K562 (cell line): Measurements from ENCODE around the gene TBC1D5. TPM values are rescaled to one million over a fixed set of nuclear protein-coding genes. Genes with fewer than 3 reads are reported as not detected.

Experiments
- CREB1 ChIP-seq, 2 experiments: sonication (generic) in 1 of 2; formaldehyde crosslinking in 1 of 2; IDR thresholded peaks; 2 replicates each; pipeline versions ENCODE4 v1.6.1 to v1.8.0; 2012 to 2022; ENCODE audit warnings: inconsistent platforms in 1 of 2, mild to moderate bottlenecking in 1 of 2, missing genetic modification reagents in 1 of 2, moderate library complexity in 1 of 2
- CXXC5 ChIP-seq: fragments of 250-450 bp; sonication (Bioruptor Pico); IDR thresholded peaks from 2 replicates; pipeline ENCODE4 v1.8.0; 2022; ENCODE audit warnings: inconsistent platforms, mild to moderate bottlenecking, moderate library complexity
- ELF1 ChIP-seq: fragments of 200-800 bp; sonication (Bioruptor generic); IDR thresholded peaks from 2 replicates; pipeline ENCODE4 v1.6.1; 2016; ENCODE audit warnings: missing genetic modification characterization, missing compliant biosample characterization
- FOXA3 ChIP-seq, 2 experiments: fragments of 450-650 bp in 1 of 2; sonication (generic) in 1 of 2; formaldehyde crosslinking; IDR thresholded peaks in 1 of 2; conservative IDR thresholded peaks in 1 of 2; 2 replicates each; pipeline versions ENCODE4 v1.4.0 to v1.8.0; 2020 to 2022; ENCODE audit warnings: mild to moderate bottlenecking in 2 of 2, missing genetic modification reagents in 1 of 2
- KDM5B ChIP-seq: fragments of 200-600 bp; sonication (generic); IDR thresholded peaks from 2 replicates; pipeline ENCODE4 v1.6.1; 2012; ENCODE audit warnings: low read depth, mild to moderate bottlenecking, moderate library complexity, low read length, control low read depth, inconsistent platforms; ENCODE audit not compliant: insufficient replicate concordance
- NR4A1 ChIP-seq, 2 experiments: fragments of 250-450 bp in 1 of 2; fragments of 450-650 bp in 1 of 2; sonication (Bioruptor Pico) in 1 of 2; IDR thresholded peaks; 2 replicates each; pipeline versions ENCODE4 v1.4.0 to v1.6.1; 2016 to 2020; ENCODE audit warnings: mild to moderate bottlenecking in 2 of 2, missing compliant biosample characterization in 1 of 2, missing genetic modification characterization in 1 of 2, moderate library complexity in 1 of 2
- RB1 ChIP-seq: fragments of 450-650 bp; IDR thresholded peaks from 2 replicates; pipeline ENCODE4 v1.6.1; 2017; ENCODE audit warnings: low read depth, mild to moderate bottlenecking
- SMAD4 ChIP-seq: fragments of 250-450 bp; sonication (Bioruptor Pico); conservative IDR thresholded peaks from 2 replicates; pipeline ENCODE4 v1.8.0; 2021; ENCODE audit warnings: inconsistent platforms, mild to moderate bottlenecking, moderate library complexity
- SMARCC2 ChIP-seq: fragments of 450-650 bp; IDR thresholded peaks from 2 replicates; pipeline ENCODE4 v1.6.1; 2017; ENCODE audit warnings: antibody characterized with exemption, moderate library complexity, mild to moderate bottlenecking, low read depth
- ZFP91 ChIP-seq: sonication (generic); formaldehyde crosslinking; IDR thresholded peaks from 2 replicates; pipeline ENCODE4 v1.8.0; 2022; ENCODE audit warnings: mild to moderate bottlenecking, missing genetic modification reagents
- ZNF232 ChIP-seq: sonication (generic); formaldehyde crosslinking; IDR thresholded peaks from 2 replicates; pipeline ENCODE4 v1.8.0; 2022; ENCODE audit warnings: mild to moderate bottlenecking, missing genetic modification reagents
- ZNF445 ChIP-seq: fragments of 250-450 bp; sonication (Bioruptor Pico); IDR thresholded peaks from 2 replicates; pipeline ENCODE4 v1.4.0; 2020; ENCODE audit warnings: low read depth, mild to moderate bottlenecking, moderate library complexity
- ZNF740 ChIP-seq, 3 experiments: fragments of 200-800 bp in 1 of 3; sonication (Bioruptor generic) in 1 of 3; sonication (generic) in 1 of 3; formaldehyde crosslinking in 1 of 3; IDR thresholded peaks; 2 replicates each; pipeline versions ENCODE4 v1.6.1 to v1.8.0; 2016 to 2022; ENCODE audit warnings: mild to moderate bottlenecking in 2 of 3, missing compliant biosample characterization in 2 of 3, missing genetic modification characterization in 2 of 3, missing genetic modification reagents in 1 of 3
- ZNF76 ChIP-seq: fragments of 250-450 bp; sonication (Bioruptor Pico); IDR thresholded peaks from 2 replicates; pipeline ENCODE4 v1.4.0; 2020; ENCODE audit warnings: mild to moderate bottlenecking, moderate library complexity, borderline replicate concordance
- polyA plus RNA-seq, 8 experiments: library from polyadenylated mRNA; depleted of rRNA in 4 of 8; stranded (reverse) in 5 of 8; unstranded in 3 of 8; fragments of >200 nt; fragmentation: Nextera tagmentation in 2 of 8; fragmentation: Illumina TruSeq in 1 of 8; extraction: Ambion mirVana in 2 of 8; extraction: Trizol in 1 of 8; gene quantifications; 2 replicates each; pipeline versions ENCODE4 v1.2.1 to v1.2.3, GENCODE V29; 2011 to 2014; ENCODE audit warnings: inconsistent platforms in 1 of 8, missing spikeins in 1 of 8
- total RNA-seq, 7 experiments: library from RNA; depleted of rRNA in 6 of 7; stranded (reverse); fragments of >200 nt in 6 of 7; fragmentation: Illumina TruSeq in 2 of 7; extraction: Trizol in 2 of 7; gene quantifications; 2 replicates each; pipeline versions ENCODE4 v1.2.1 to v1.2.3, GENCODE V29; 2011 to 2021; ENCODE audit warnings: low replicate concordance in 1 of 7
- TF ChIP-seq, protein P1 (sequence below), 3 experiments: fragments of 200-800 bp in 1 of 3; fragments of 250-450 bp in 1 of 3; fragments of 450-650 bp in 1 of 3; sonication (Bioruptor Pico) in 1 of 3; sonication (Bioruptor generic) in 1 of 3; formaldehyde crosslinking in 1 of 3; IDR thresholded peaks; 2 replicates each; pipeline versions ENCODE4 v1.6.1 to v1.8.0; 2016 to 2022; ENCODE audit warnings: mild to moderate bottlenecking in 2 of 3, missing genetic modification characterization in 2 of 3, missing compliant biosample characterization in 1 of 3, moderate library complexity in 1 of 3
- TF ChIP-seq, protein P2 (sequence below): sonication (generic); formaldehyde crosslinking; IDR thresholded peaks from 2 replicates; pipeline ENCODE4 v1.8.1; 2023; ENCODE audit warnings: mild to moderate bottlenecking, missing genetic modification reagents, moderate library complexity

TBC1D5 gene
- total and polyA plus RNA-seq, 9 of the 15 experiments (the other 6 are each of a cell fraction or from before 2014, with no cell fraction given) = 2.9 to 38.1 (median 25.6) TPM

- TF ChIP-seq, protein P1, sequence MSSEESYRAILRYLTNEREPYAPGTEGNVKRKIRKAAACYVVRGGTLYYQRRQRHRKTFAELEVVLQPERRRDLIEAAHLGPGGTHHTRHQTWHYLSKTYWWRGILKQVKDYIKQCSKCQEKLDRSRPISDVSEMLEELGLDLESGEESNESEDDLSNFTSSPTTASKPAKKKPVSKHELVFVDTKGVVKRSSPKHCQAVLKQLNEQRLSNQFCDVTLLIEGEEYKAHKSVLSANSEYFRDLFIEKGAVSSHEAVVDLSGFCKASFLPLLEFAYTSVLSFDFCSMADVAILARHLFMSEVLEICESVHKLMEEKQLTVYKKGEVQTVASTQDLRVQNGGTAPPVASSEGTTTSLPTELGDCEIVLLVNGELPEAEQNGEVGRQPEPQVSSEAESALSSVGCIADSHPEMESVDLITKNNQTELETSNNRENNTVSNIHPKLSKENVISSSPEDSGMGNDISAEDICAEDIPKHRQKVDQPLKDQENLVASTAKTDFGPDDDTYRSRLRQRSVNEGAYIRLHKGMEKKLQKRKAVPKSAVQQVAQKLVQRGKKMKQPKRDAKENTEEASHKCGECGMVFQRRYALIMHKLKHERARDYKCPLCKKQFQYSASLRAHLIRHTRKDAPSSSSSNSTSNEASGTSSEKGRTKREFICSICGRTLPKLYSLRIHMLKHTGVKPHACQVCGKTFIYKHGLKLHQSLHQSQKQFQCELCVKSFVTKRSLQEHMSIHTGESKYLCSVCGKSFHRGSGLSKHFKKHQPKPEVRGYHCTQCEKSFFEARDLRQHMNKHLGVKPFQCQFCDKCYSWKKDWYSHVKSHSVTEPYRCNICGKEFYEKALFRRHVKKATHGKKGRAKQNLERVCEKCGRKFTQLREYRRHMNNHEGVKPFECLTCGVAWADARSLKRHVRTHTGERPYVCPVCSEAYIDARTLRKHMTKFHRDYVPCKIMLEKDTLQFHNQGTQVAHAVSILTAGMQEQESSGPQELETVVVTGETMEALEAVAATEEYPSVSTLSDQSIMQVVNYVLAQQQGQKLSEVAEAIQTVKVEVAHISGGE (CRISPR knock-in tag; IDR thresholded peaks at IDR 0.05) = peak in 2 of 3 experiments; percentile 9 to 55; a peak in 3 of 6 replicates
- TF ChIP-seq RB1 = peak; percentile 97
- TF ChIP-seq NR4A1 (CRISPR knock-in tag; IDR thresholded peaks at IDR 0.05) = no peak; the same call in 1 of the 2 replicates
- peak; percentile 89 for TF ChIP-seq NR4A1 (tag; IDR thresholded peaks at IDR 0.05)
- TF ChIP-seq ZNF76 = 0 out of 2 replicates have a peak, but pooled peaks have one; percentile 80
- TF ChIP-seq FOXA3 (CRISPR knock-in tag; conservative IDR thresholded peaks at IDR 0.05 in 1 of 2, IDR thresholded peaks at IDR 0.05 in 1 of 2) = peak; percentile 20 to 76; a peak in 2 of 4 replicates
- TF ChIP-seq ZNF232 = 0 out of 2 replicates have a peak, but pooled peaks have one; percentile 66
- peak; percentile 80 for TF ChIP-seq KDM5B
- TF ChIP-seq CXXC5 (CRISPR knock-in tag) = peak; percentile 100
- peak; percentile 88 for TF ChIP-seq ELF1
- TF ChIP-seq SMARCC2 = no peak; the same call in 1 of the 2 replicates
- TF ChIP-seq SMAD4 = peak; percentile 99
- TF ChIP-seq ZNF740 (CRISPR knock-in tag; IDR thresholded peaks at IDR 0.05) = peak; percentile 85; the same call in 1 of the 2 replicates
- TF ChIP-seq ZNF740 (tag; IDR thresholded peaks at IDR 0.05) = peak in 1 of 2 experiments; percentile 74; a peak in 1 of 4 replicates
- TF ChIP-seq CREB1 (IDR thresholded peaks at IDR 0.05) = peak; percentile 67; the same call in 1 of the 2 replicates
- peak; percentile 40 for TF ChIP-seq CREB1 (CRISPR knock-in tag; IDR thresholded peaks at IDR 0.05)
- no peak for TF ChIP-seq ZNF445 (CRISPR knock-in tag)
- TF ChIP-seq, protein P2, sequence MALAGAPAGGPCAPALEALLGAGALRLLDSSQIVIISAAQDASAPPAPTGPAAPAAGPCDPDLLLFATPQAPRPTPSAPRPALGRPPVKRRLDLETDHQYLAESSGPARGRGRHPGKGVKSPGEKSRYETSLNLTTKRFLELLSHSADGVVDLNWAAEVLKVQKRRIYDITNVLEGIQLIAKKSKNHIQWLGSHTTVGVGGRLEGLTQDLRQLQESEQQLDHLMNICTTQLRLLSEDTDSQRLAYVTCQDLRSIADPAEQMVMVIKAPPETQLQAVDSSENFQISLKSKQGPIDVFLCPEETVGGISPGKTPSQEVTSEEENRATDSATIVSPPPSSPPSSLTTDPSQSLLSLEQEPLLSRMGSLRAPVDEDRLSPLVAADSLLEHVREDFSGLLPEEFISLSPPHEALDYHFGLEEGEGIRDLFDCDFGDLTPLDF = peak; percentile 33; the same call in 1 of the 2 replicates
- TF ChIP-seq ZFP91 (CRISPR knock-in tag) = peak; percentile 62; the same call in 1 of the 2 replicates
Observed at GRCh38 chr3:17742102-17742879, at the start of gene TBC1D5 (continued).
